H1 (cell line): ENCODE measurements around the gene ZRANB3. TPM values are rescaled to one million over a fixed set of nuclear protein-coding genes. Genes with fewer than 3 reads are reported as not detected.

Experiments used
- CTCF ChIA-PET: fragments of 300-600 bp; sonication (Branson Sonifier 250); formaldehyde crosslinking; loops from one replicate; lab custom pipeline; 2021; ENCODE audit not compliant: partially characterized antibody; lab: Charles Lee
- POLR2A ChIA-PET: fragments of 300-600 bp; sonication (Branson Sonifier 250); formaldehyde crosslinking; loops from one replicate; lab custom pipeline; 2021; ENCODE audit warnings: inconsistent platforms; ENCODE audit not compliant: partially characterized antibody; lab: Charles Lee
- DNase-seq, 2 experiments: peaks; one replicate each; pipeline versions ENCODE4 v3.0.0 to v3.0.0-alpha.2; 2010 to 2022; ENCODE audit warnings: low spot score in 2 of 2, low read depth in 1 of 2, mixed read lengths in 1 of 2
- FAIRE-seq: peaks from 2 replicates; lab custom pipeline; 2011; peaks lifted over from hg19 to GRCh38; lab: Jason Lieb, UNC
- H2AFZ ChIP-seq: 2 replicates; pipeline ENCODE4 v1.8.1; 2012; ENCODE audit warnings: low read length, inconsistent platforms
- H2AK5ac ChIP-seq: 2 replicates; pipeline ENCODE4 v1.6.1; 2013; ENCODE audit warnings: low read depth, low read length
- H2BK120ac ChIP-seq: replicated peaks from 2 replicates; pipeline ENCODE3; 2013; ENCODE audit warnings: low read depth, low read length, inconsistent platforms
- H2BK12ac ChIP-seq: 2 replicates; pipeline ENCODE4 v1.6.1; 2013; ENCODE audit warnings: low read depth, low read length
- H2BK15ac ChIP-seq: 2 replicates; pipeline ENCODE4 v1.6.1; 2013; ENCODE audit warnings: low read length
- H2BK20ac ChIP-seq: 2 replicates; pipeline ENCODE4 v1.6.1; 2013; ENCODE audit warnings: low read length
- H2BK5ac ChIP-seq: 2 replicates; pipeline ENCODE4 v1.6.1; 2013; ENCODE audit warnings: low read depth, low read length
- H3K14ac ChIP-seq: 2 replicates; pipeline ENCODE4 v1.6.1; 2013; ENCODE audit warnings: inconsistent platforms; ENCODE audit not compliant: insufficient read length
- H3K18ac ChIP-seq: 2 replicates; pipeline ENCODE4 v1.6.1; 2013; ENCODE audit warnings: low read length; ENCODE audit errors: extremely low read depth
- H3K23ac ChIP-seq: 2 replicates; pipeline ENCODE4 v1.6.1; 2013; ENCODE audit warnings: inconsistent platforms; ENCODE audit not compliant: insufficient read length
- H3K23me2 ChIP-seq: 2 replicates; pipeline ENCODE4 v1.6.1; 2013; ENCODE audit warnings: low read depth, low read length
- H3K27ac ChIP-seq: 2 replicates; pipeline ENCODE4 v1.6.1; 2011; ENCODE audit warnings: low read depth, low read length, inconsistent platforms
- H3K27me3 ChIP-seq, 4 experiments: replicated peaks in 1 of 4; 1 replicate in 1 of 4; 2 replicates in 3 of 4; pipeline versions ENCODE4 v1.6.1 to v1.8.1; 2011 to 2013; ENCODE audit warnings: low read length in 3 of 4, mild to moderate bottlenecking in 3 of 4, inconsistent platforms in 2 of 4, mixed read lengths in 2 of 4, moderate library complexity in 1 of 4; ENCODE audit not compliant: control insufficient read depth in 3 of 4, insufficient read depth in 3 of 4; ENCODE audit errors: extremely low read depth in 1 of 4
- H3K36me3 ChIP-seq, 4 experiments: 2 replicates each; pipeline versions ENCODE4 v1.6.1 to v1.8.1; 2011 to 2013; ENCODE audit warnings: mild to moderate bottlenecking in 4 of 4, low read length in 3 of 4, moderate library complexity in 2 of 4, control low read depth in 1 of 4, inconsistent platforms in 1 of 4; ENCODE audit not compliant: insufficient read depth in 4 of 4, control insufficient read depth in 2 of 4
- H3K4ac ChIP-seq: replicated peaks from 2 replicates; pipeline ENCODE3; 2013; ENCODE audit warnings: low read length, low read depth, mixed read lengths, inconsistent platforms; ENCODE audit not compliant: insufficient read length
- H3K4me1 ChIP-seq, 4 experiments: replicated peaks in 1 of 4; 1 replicate in 1 of 4; 2 replicates in 3 of 4; pipeline versions ENCODE4 v1.6.1 to v1.8.1; 2011 to 2013; ENCODE audit warnings: low read length in 3 of 4, inconsistent platforms in 2 of 4, mixed read lengths in 1 of 4; ENCODE audit not compliant: insufficient read depth in 4 of 4, control insufficient read depth in 3 of 4
- H3K4me2 ChIP-seq, 2 experiments: 2 replicates each; pipeline versions ENCODE4 v1.6.1 to v1.8.1; 2011 to 2013; ENCODE audit warnings: low read depth in 2 of 2, low read length in 2 of 2, control low read depth in 1 of 2, inconsistent platforms in 1 of 2, mild to moderate bottlenecking in 1 of 2; ENCODE audit not compliant: insufficient read depth in 1 of 2
- H3K4me3 ChIP-seq, 4 experiments: fragments of 200-600, 300-600 bp in 1 of 4; sonication (generic), shearing (Covaris generic), sonication (Bioruptor Twin) in 1 of 4; 2 replicates each; pipeline versions ENCODE4 v1.5.1 to v1.8.1; 2011 to 2016; ENCODE audit warnings: low read length in 4 of 4, low read depth in 3 of 4, control low read depth in 2 of 4, inconsistent platforms in 2 of 4, mild to moderate bottlenecking in 2 of 4, mixed read lengths in 1 of 4, moderate library complexity in 1 of 4; ENCODE audit not compliant: insufficient read depth in 2 of 4; ENCODE audit errors: extremely low read depth in 1 of 4
- H3K56ac ChIP-seq: replicated peaks from 2 replicates; pipeline ENCODE3; 2013; ENCODE audit warnings: low read depth, mild to moderate bottlenecking, mixed read lengths, low read length, inconsistent platforms; ENCODE audit not compliant: insufficient read length
- H3K79me1 ChIP-seq: 2 replicates; pipeline ENCODE4 v1.6.1; 2013; ENCODE audit warnings: low read depth, low read length, control low read depth
- H3K79me2 ChIP-seq, 2 experiments: 2 replicates each; pipeline versions ENCODE4 v1.6.1 to v1.8.1; 2012 to 2013; ENCODE audit warnings: low read length in 2 of 2, mild to moderate bottlenecking in 2 of 2, inconsistent platforms in 1 of 2; ENCODE audit not compliant: insufficient read depth in 2 of 2, control insufficient read depth in 1 of 2
- H3K9ac ChIP-seq, 4 experiments: replicated peaks in 1 of 4; 1 replicate in 1 of 4; 2 replicates in 3 of 4; pipeline versions ENCODE4 v1.6.1 to v1.8.1; 2011 to 2013; ENCODE audit warnings: low read depth in 3 of 4, low read length in 3 of 4, control low read depth in 2 of 4, mild to moderate bottlenecking in 2 of 4, moderate library complexity in 2 of 4, inconsistent platforms in 1 of 4; ENCODE audit errors: extremely low read depth in 1 of 4
- H3K9me3 ChIP-seq, 2 experiments: 2 replicates each; pipeline versions ENCODE4 v1.6.1 to v1.8.1; 2012 to 2013; ENCODE audit warnings: mild to moderate bottlenecking in 2 of 2, moderate library complexity in 2 of 2, control low read depth in 1 of 2, inconsistent platforms in 1 of 2, low read depth in 1 of 2, low read length in 1 of 2, mixed read lengths in 1 of 2; ENCODE audit not compliant: insufficient read depth in 2 of 2
- H4K20me1 ChIP-seq, 2 experiments: replicated peaks in 1 of 2; 2 replicates each; pipeline versions ENCODE3 to v1.8.1; 2011 to 2013; ENCODE audit warnings: inconsistent platforms in 2 of 2, low read length in 2 of 2, mild to moderate bottlenecking in 1 of 2; ENCODE audit not compliant: insufficient read depth in 2 of 2, control insufficient read depth in 1 of 2
- H4K5ac ChIP-seq: 2 replicates; pipeline ENCODE4 v1.6.1; 2013; ENCODE audit warnings: low read length, low read depth, mixed read lengths, inconsistent platforms; ENCODE audit not compliant: insufficient read length
- H4K8ac ChIP-seq: 2 replicates; pipeline ENCODE4 v1.8.0; 2013; ENCODE audit warnings: mild to moderate bottlenecking, moderate library complexity, low read length, inconsistent platforms; ENCODE audit not compliant: insufficient read depth; ENCODE audit errors: extremely low read depth
- H4K91ac ChIP-seq: replicated peaks from 2 replicates; pipeline ENCODE3; 2013; ENCODE audit warnings: low read length, mixed read lengths, inconsistent platforms; ENCODE audit not compliant: insufficient read length
- BRCA1 ChIP-seq: IDR thresholded peaks from 2 replicates; pipeline ENCODE4 v1.6.1; 2012; ENCODE audit warnings: low read depth, low read length, improper control_type of control experiment
- CTBP2 ChIP-seq: IDR thresholded peaks from 2 replicates; pipeline ENCODE4 v1.7.0; 2011; ENCODE audit warnings: borderline replicate concordance, mild to moderate bottlenecking, moderate library complexity, mixed read lengths, low read length; ENCODE audit not compliant: insufficient read depth, insufficient read length
- GTF2F1 ChIP-seq: IDR thresholded peaks from 2 replicates; pipeline ENCODE4 v1.6.1; 2012; ENCODE audit warnings: low read depth, low read length, improper control_type of control experiment, borderline replicate concordance
- HDAC2 ChIP-seq, 2 experiments: fragments of 300-600 bp in 1 of 2; sonication (generic) in 1 of 2; IDR thresholded peaks; 2 replicates each; pipeline ENCODE4 v1.6.1; 2011 to 2012; ENCODE audit warnings: low read depth in 2 of 2, low read length in 2 of 2, mild to moderate bottlenecking in 2 of 2, moderate library complexity in 2 of 2, borderline replicate concordance in 1 of 2, inconsistent platforms in 1 of 2
- KDM5A ChIP-seq: fragments of 200-600 bp; IDR thresholded peaks from 2 replicates; pipeline ENCODE4 v1.7.1; 2012; ENCODE audit warnings: mild to moderate bottlenecking, low read length, inconsistent platforms, mixed read lengths
- NANOG ChIP-seq: IDR thresholded peaks from 2 replicates; pipeline ENCODE4 v1.6.1; 2011; ENCODE audit warnings: low read length, low read depth, mild to moderate bottlenecking, inconsistent platforms; ENCODE audit not compliant: insufficient read depth, poor library complexity, severe bottlenecking
- NRF1 ChIP-seq: IDR thresholded peaks from 2 replicates; pipeline ENCODE4 v1.6.1; 2011; ENCODE audit warnings: mild to moderate bottlenecking, low read depth, low read length, improper control_type of control experiment
- POLR2A ChIP-seq, 2 experiments: IDR thresholded peaks; 1 replicate in 1 of 2; 2 replicates in 1 of 2; pipeline ENCODE4 v1.6.1; 2011; ENCODE audit warnings: low read depth in 2 of 2, low read length in 2 of 2, mild to moderate bottlenecking in 2 of 2; ENCODE audit errors: control extremely low read depth in 1 of 2
- RXRA ChIP-seq: IDR thresholded peaks from 2 replicates; pipeline ENCODE4 v1.6.1; 2011; ENCODE audit warnings: low read depth, mild to moderate bottlenecking, low read length, moderate library complexity; ENCODE audit not compliant: insufficient read depth
- SP2 ChIP-seq: IDR thresholded peaks from 2 replicates; pipeline ENCODE4 v1.6.1; 2012; ENCODE audit warnings: mild to moderate bottlenecking, low read length, inconsistent platforms
- WGBS, 2 experiments: shearing (Covaris generic) in 1 of 2; methylation state at CpG; one replicate each; pipeline versions ENCODE4 v1.1.6 to v1.1.7; 2013 to 2015; ENCODE audit warnings: low lambda C conversion rate in 2 of 2, mixed read lengths in 2 of 2, inconsistent platforms in 1 of 2, low coverage in 1 of 2, missing lambda C conversion rate in 1 of 2; ENCODE audit not compliant: insufficient replicate concordance in 2 of 2, insufficient coverage in 1 of 2, insufficient read length in 1 of 2; ENCODE audit errors: extremely low coverage in 1 of 2, missing lambda C conversion rate in 1 of 2; 5-methylcytosine and 5-hydroxymethylcytosine counted together
- polyA plus RNA-seq, 7 experiments: library from polyadenylated mRNA; depleted of rRNA in 3 of 7; stranded (reverse) in 5 of 7; unstranded in 2 of 7; fragments of >200 nt in 5 of 7; fragments of 200-250 nt in 2 of 7; gene quantifications; 1 replicate in 5 of 7; 2 replicates in 1 of 7; 4 replicates in 1 of 7; pipeline versions ENCODE4 v1.2.1 to v1.2.3, GENCODE V29; 2011 to 2013; ENCODE audit warnings: missing spikeins in 2 of 7, mixed read lengths in 2 of 7
- total RNA-seq: library from RNA; stranded (reverse); fragmentation: NEBNext Ultra II Directional; extraction: Animal tissue kit (Norgen Biotek cat#: 25700); gene quantifications from 2 replicates; pipeline ENCODE4 v1.2.1, GENCODE V29; 2021

Gene ZRANB3
- total and polyA plus RNA-seq, 2 of the 8 experiments (the other 6 are each of a cell fraction or from before 2014, with no cell fraction given): 4.5 to 19.3 TPM

DNA sequence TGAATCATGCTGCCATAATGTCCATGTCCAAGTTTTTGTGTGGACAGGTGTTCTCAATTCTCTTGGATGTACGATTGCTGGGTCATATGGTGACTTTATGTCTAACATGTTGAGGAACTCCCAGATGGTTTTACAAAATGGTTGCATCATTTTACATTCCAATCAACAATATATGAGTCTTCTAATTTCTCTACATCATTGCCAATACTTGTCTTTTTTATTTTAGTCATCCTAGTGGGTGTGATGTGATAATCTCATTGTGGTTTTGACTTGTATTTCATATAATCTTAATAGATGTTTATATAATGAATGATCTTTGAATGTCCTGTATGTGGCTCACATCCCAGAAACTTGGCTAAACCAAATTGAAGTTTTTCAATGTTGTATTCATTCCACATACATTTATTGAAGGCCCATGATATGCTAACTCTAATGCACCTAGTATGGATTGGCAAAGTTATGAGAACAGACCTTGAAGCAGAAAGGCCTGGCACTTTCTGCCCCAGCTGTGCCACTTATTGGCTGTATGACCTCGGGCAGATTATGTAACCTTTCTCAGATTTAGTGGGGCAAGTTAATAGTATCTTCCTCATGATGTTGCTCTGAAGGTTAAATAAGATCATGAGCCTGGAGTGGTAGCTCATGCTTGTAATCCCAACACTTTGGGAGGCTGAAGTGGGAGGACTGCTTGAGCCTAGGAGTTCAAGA lies 273.5 kb downstream of the ZRANB3 start:
- H3K79me2 ChIP-seq: no peaks in the 10 kb centered on the region
- ChIA-PET POLR2A (interaction anchor here (0.6 kb wide), 1 partner anchor 11 kb away, joined by 5 read pairs; no protein-coding TSS in a partner anchor), CTCF (interaction anchor here (0.6 to 1.5 kb wide), 7 partner anchors 13 to 1360 kb away, joined by 3 to 6 read pairs (median 3); no protein-coding TSS in a partner anchor)
- no peaks in the 10 kb centered on the region for H3K23me2 ChIP-seq
- H4K91ac ChIP-seq: no peak overlapping the region
- no peak overlapping the region for H4K8ac ChIP-seq
- H3K36me3 ChIP-seq: no peaks in the 10 kb centered on the region
- H2BK120ac ChIP-seq: no peak overlapping the region
- FAIRE-seq: no peak
- H3K4me1 ChIP-seq: peaks cover 0 to 6% (median 5%) of the 10 kb centered on the region in 4 experiments; a peak in 4 of 7 replicates
- no peak overlapping the region for H2AFZ ChIP-seq
- no peak overlapping the region for H3K4ac ChIP-seq
- no peak overlapping the region for H3K4me2 ChIP-seq
- no peak for DNase-seq
- H2BK15ac ChIP-seq: no peak overlapping the region
- H3K14ac ChIP-seq: no peak overlapping the region
- H3K9ac ChIP-seq: no peak overlapping the region
- no peak overlapping the region for H3K18ac ChIP-seq
- 92% methylated on average over 2 of the region's 2 CpGs; no CpG with 5 or more reads in 1 of the 2 experiments for WGBS, 2 experiments
- H3K4me3 ChIP-seq: no peak overlapping the region
- no peak overlapping the region for H2BK20ac ChIP-seq
- no peak overlapping the region for H3K56ac ChIP-seq
- no peak overlapping the region for H2BK12ac ChIP-seq
- H3K23ac ChIP-seq: no peak overlapping the region
- no peak overlapping the region for H3K27ac ChIP-seq
- no peaks in the 10 kb centered on the region for H3K27me3 ChIP-seq
- no peak overlapping the region for H4K5ac ChIP-seq
- H2AK5ac ChIP-seq: no peak overlapping the region
- H4K20me1 ChIP-seq: no peaks in the 10 kb centered on the region
- H2BK5ac ChIP-seq: no peak overlapping the region
- H3K9me3 ChIP-seq: no peaks in the 10 kb centered on the region
- no peaks in the 10 kb centered on the region for H3K79me1 ChIP-seq
- TF ChIP-seq HDAC2 (IDR thresholded peaks at IDR 0.05; ENCODE audit: borderline replicate concordance in 1 of 2, low read depth in 2 of 2, low read length in 2 of 2) (no peak), NANOG (no peak), POLR2A (IDR thresholded peaks at IDR 0.05; ENCODE audit: control extremely low read depth in 1 of 2, low read depth in 2 of 2, low read length in 2 of 2) (no peak), RXRA (no peak), NRF1 (no peak), KDM5A (no peak), CTBP2 (no peak), BRCA1 (no peak), SP2 (no peak), GTF2F1 (no peak)
